SK-N-SH treated with all-trans-retinoic acid at 6 μM for 48 hours (cell line): ENCODE data around the gene PHYHIPL.

Source experiments
- ARNTL ChIP-seq: fragments of 450-650 bp; formaldehyde crosslinking; IDR thresholded peaks from 2 replicates; pipeline ENCODE4 v1.5.0; 2020; ENCODE audit warnings: low read depth, mild to moderate bottlenecking, moderate library complexity, borderline replicate concordance
- BACH2 ChIP-seq: fragments of 250-450 bp; sonication (Bioruptor Pico); IDR thresholded peaks from 2 replicates; pipeline ENCODE4 v1.9.0; 2021; ENCODE audit warnings: mild to moderate bottlenecking, borderline replicate concordance
- CREB5 ChIP-seq: fragments of 250-450 bp; sonication (Bioruptor Pico); IDR thresholded peaks from 2 replicates; pipeline ENCODE4 v1.5.1; 2020; ENCODE audit warnings: low read depth, mild to moderate bottlenecking, moderate library complexity
- ISL1 ChIP-seq: fragments of 250-450 bp; sonication (Bioruptor Pico); IDR thresholded peaks from 2 replicates; pipeline ENCODE4 v2.1.2; 2022; ENCODE audit warnings: mild to moderate bottlenecking, moderate library complexity
- PATZ1 ChIP-seq: fragments of 250-450 bp; sonication (Bioruptor Pico); IDR thresholded peaks from 2 replicates; pipeline ENCODE4 v1.8.0; 2020; ENCODE audit warnings: mild to moderate bottlenecking, moderate library complexity, borderline replicate concordance
- POU6F1 ChIP-seq: fragments of 250-450 bp; sonication (Bioruptor Pico); IDR thresholded peaks from 2 replicates; pipeline ENCODE4 v1.8.0; 2021; ENCODE audit warnings: low read depth, mild to moderate bottlenecking, moderate library complexity, borderline replicate concordance
- PPARA ChIP-seq: fragments of 250-450 bp; sonication (Bioruptor Pico); IDR thresholded peaks from 2 replicates; pipeline ENCODE4 v1.5.0; 2020; ENCODE audit warnings: mild to moderate bottlenecking, borderline replicate concordance
- RARB ChIP-seq: fragments of 250-450 bp; sonication (Bioruptor Pico); IDR thresholded peaks from 2 replicates; pipeline ENCODE4 v1.8.0; 2021; ENCODE audit warnings: mild to moderate bottlenecking, moderate library complexity
- SNAI2 ChIP-seq: fragments of 250-450 bp; sonication (Bioruptor Pico); IDR thresholded peaks from 2 replicates; pipeline ENCODE4 v1.5.0; 2020; ENCODE audit warnings: mild to moderate bottlenecking, moderate library complexity
- TOX ChIP-seq: fragments of 250-450 bp; sonication (Bioruptor Pico); IDR thresholded peaks from 2 replicates; pipeline ENCODE4 v1.8.0; 2021; ENCODE audit warnings: mild to moderate bottlenecking, moderate library complexity, borderline replicate concordance
- TSHZ2 ChIP-seq: fragments of 250-450 bp; sonication (Bioruptor Pico); IDR thresholded peaks from 2 replicates; pipeline ENCODE4 v1.5.0; 2020; ENCODE audit warnings: mild to moderate bottlenecking, moderate library complexity
- ZC3H10 ChIP-seq: fragments of 250-450 bp; sonication (Bioruptor Pico); IDR thresholded peaks from 2 replicates; pipeline ENCODE4 v1.5.1; 2021; ENCODE audit warnings: mild to moderate bottlenecking, moderate library complexity
- ZFP30 ChIP-seq: fragments of 450-650 bp; formaldehyde crosslinking; IDR thresholded peaks from 2 replicates; pipeline ENCODE4 v1.5.0; 2022; ENCODE audit warnings: mild to moderate bottlenecking, moderate library complexity
- ZNF8 ChIP-seq: fragments of 450-650 bp; formaldehyde crosslinking; IDR thresholded peaks from 2 replicates; pipeline ENCODE4 v1.5.0; 2020; ENCODE audit warnings: mild to moderate bottlenecking, moderate library complexity

- TF ChIP-seq ARNTL (CRISPR knock-in tag): no peak
- TF ChIP-seq BACH2: no peak
- no peak for TF ChIP-seq RARB (CRISPR knock-in tag)
- no peak for TF ChIP-seq ZNF8 (CRISPR knock-in tag)
- no peak for TF ChIP-seq SNAI2
- TF ChIP-seq ISL1 (CRISPR knock-in tag): no peak
- no peak for TF ChIP-seq TOX (CRISPR knock-in tag)
- TF ChIP-seq CREB5 (CRISPR knock-in tag): no peak
- no peak for TF ChIP-seq ZC3H10 (CRISPR knock-in tag)
- TF ChIP-seq PATZ1 (CRISPR knock-in tag): no peak
- TF ChIP-seq POU6F1 (CRISPR knock-in tag): no peak
- TF ChIP-seq TSHZ2 (CRISPR knock-in tag): no peak
- no peak for TF ChIP-seq PPARA
- TF ChIP-seq ZFP30 (CRISPR knock-in tag): no peak
Observed at GRCh38 chr10:59283456-59284091, 107.1 kb downstream of the PHYHIPL start.
